ENCODE results near the gene ZGLP1.
A peak's percentile ranks its signal among the peaks of the same experiment; 100 is the strongest.

Gene ZGLP1

DNA sequence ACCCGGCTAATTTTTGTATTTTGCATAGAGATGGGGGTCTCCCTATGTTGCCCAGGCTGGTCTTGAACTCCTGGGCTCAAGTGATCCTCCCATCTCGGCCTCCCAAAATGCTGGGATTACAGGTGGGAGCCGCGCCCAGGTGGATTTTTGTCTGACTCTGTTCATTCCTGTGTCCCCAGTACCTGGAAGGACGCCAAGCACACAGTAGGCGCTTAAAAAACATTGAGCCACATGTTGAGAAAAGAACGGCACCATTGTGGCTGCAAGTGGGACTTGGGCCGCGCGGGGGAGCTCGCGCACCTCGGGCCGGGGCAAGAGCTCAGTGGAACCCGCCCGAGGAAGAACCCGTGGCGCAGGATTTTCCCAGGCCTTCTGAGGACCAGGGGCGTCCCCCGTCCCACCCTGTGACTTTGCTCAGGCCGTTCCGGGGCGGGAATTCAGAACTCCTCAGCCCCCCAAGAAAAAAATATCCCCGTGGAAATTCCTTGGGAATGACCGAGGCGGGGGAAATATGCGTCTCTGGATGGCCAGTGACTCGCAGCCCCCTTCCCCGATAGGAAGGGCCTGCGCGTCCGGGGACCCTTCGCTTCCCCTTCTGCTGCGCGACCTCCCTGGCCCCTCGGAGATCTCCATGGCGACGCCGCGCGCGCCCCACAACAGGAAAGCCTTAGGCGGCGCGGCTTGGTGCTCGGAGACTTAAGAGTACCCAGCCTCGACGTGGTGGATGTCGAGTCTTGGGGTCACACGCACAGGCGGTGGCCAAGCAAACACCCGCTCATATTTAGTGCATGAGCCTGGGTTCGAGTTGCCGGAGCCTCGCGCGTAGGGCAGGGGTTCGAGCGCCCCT is 40.1 kb downstream of the ZGLP1 start:
- no peak for TF ChIP-seq POLR2A (IDR thresholded peaks at IDR 0.05; ENCODE audit: low read depth, low read length)
- FAIRE-seq (no peak), DNase-seq (ENCODE audit: insufficient read length, low spot score) (peak; percentile 67)

DNA sequence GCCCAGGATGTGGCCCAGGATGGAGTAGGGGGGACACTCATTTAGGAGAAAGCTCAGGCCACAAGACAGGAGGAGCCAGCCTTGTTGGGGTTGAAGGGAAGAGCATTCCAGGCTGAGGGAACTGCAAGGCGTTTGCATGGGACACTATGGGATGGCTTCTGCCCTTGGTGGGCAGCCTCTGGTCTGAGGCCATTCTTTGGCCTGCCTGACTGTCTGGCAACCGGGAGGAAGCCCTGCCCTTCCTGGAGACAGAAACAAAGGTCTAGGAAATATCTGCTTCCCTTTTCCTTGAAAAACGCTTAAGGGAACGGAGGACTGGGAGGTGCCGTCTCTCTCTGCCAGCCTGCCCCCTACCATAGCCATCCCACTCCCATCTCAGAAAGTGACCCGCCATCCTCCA is 41.5 kb downstream of the ZGLP1 start:
- no peak for DNase-seq (ENCODE audit: insufficient read length, low spot score)
- no peak for TF ChIP-seq POLR2A (IDR thresholded peaks at IDR 0.05; ENCODE audit: low read depth, low read length)
- FAIRE-seq, result no peak

DNA sequence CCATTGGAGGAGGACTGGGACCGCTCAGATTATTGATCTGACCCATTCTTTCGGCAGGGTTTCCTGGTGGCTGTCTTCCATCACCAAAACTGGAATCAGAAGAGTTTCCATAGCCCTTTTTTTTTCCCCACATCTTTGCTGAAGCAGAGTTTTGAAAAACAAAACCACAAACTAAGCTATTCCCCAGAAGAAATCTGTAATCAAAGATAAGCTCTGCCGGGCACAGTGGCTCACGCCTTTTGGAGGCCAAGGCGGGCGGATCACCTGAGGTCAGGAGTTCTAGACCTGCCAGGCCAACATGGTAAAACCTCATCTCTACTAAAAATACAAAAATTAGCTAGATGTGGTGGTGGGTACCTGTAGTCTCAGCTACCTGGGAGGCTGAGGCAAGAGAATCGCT is 42.9 kb downstream of the ZGLP1 start:
- TF ChIP-seq POLR2A (IDR thresholded peaks at IDR 0.05; ENCODE audit: low read depth, low read length), result no peak
- no peak for DNase-seq (ENCODE audit: insufficient read length, low spot score)
- no peak for FAIRE-seq

DNA sequence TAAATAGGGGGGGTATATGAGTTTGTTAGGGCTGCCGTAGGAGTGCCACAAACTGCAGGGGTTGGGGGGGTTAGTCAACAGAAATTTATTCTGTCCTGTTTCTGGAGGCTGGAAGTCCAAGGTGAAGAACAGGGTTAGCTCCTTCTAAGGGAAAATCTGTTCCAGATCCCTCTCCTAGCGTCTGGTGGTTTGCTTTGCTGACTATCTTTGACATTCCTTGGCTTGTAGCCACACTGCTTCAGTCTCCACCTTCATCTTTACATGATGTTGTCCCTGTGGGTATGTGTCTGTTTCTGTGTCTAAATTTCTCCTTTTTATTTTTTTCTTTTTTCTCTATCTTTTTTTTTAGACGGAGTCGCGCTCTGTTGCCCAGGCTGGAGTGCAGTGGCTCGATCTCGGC is 46.8 kb downstream of the ZGLP1 start:
- no peak for DNase-seq (ENCODE audit: insufficient read length, low spot score)
- TF ChIP-seq POLR2A (IDR thresholded peaks at IDR 0.05; ENCODE audit: low read depth, low read length), result no peak
- FAIRE-seq, result no peak

DNA sequence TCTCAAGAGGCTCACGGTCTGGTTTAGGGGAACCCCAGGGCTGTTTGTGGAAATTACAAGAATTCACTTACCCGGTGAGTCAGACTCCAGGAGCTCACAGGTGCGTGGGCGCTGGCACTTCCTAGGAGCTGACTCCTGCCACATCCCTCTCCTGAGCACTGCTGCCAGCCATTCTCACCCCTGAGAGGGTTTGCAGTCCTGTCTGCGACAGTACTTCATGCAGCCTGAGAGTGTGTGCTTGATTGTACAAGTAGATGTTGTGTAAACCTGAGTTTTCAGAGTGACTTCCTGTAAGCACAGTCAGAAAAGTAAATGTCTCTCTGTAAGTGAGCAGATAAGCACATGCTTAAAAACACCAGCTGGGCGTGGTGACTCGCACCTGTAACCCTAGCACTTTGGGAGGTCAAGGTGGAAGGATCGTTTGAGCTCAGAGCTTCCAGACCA is 49.5 kb downstream of the ZGLP1 start:
- no peak for TF ChIP-seq POLR2A (IDR thresholded peaks at IDR 0.05; ENCODE audit: low read depth, low read length)
- DNase-seq (ENCODE audit: insufficient read length, low spot score) (no peak), FAIRE-seq (no peak)

DNA sequence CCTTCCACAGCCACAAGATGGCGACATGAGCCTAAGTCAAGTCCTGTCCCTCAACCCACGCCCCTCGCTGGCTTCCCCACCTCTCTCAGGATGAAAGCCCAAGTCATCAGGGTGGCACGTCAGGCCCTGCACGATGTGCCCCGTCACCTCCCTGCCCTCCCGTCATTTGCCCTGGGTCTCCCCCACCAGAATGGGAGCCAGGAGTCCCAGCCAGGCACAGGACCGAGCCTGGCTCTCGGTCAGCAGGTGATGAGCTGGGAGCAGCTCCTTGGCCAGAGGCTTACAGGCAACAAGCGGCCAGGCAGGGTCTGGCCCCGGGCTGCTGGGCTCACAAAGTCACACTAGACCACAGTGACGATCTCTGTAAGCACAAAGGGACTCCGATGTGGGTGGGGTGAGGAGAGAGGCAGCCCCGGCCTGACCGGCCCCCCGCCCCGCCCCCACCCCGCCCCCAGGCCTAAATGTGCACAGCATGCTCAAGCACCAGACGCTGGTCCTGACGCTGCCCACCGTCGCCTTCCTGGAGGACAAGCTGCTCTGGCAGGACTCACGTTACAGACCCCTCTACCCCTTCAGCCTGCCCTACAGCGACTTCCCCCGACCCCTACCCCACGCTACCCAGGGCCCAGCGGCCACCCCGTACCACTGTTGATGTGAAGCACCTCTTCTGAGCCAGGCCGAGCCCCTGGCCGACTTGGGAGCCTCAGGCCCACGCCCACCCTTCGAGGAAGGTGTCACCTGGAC is 50.3 kb downstream of the ZGLP1 start:
- DNase-seq (ENCODE audit: insufficient read length, low spot score) (peak; percentile 58), FAIRE-seq (no peak)
- no peak for TF ChIP-seq POLR2A (IDR thresholded peaks at IDR 0.05; ENCODE audit: low read depth, low read length)

DNA sequence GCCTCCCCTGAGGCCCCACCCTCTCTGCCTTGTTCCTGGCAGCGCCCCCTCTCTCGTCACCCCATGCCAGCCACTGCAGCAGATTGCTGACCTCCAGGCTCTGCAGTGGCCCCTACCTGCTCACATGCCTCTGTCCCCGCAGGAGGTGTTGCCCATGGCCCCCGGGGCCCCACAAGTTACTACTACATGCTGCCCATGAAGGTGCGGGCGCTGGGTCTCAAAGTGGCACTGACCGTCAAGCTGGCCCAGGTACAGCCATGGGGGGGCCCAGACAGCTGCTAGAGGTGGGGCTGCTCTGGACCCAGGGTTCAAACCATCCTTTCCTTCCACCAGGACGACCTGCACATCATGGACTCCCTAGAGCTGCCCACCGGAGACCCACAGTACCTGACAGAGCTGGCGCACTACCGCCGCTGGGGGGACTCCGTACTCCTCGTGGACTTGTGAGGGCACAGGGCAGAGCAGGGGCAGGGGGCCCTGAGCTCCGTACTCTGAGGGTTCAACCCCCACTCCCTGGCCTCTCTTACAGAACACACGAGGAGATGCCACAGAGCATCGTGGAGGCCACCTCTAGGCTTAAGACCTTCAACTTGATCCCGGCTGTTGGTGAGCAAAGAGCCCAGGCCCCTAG is 51.4 kb downstream of the ZGLP1 start:
- FAIRE-seq, result no peak
- no peak for TF ChIP-seq POLR2A (IDR thresholded peaks at IDR 0.05; ENCODE audit: low read depth, low read length)
- DNase-seq (ENCODE audit: insufficient read length, low spot score), result no peak

DNA sequence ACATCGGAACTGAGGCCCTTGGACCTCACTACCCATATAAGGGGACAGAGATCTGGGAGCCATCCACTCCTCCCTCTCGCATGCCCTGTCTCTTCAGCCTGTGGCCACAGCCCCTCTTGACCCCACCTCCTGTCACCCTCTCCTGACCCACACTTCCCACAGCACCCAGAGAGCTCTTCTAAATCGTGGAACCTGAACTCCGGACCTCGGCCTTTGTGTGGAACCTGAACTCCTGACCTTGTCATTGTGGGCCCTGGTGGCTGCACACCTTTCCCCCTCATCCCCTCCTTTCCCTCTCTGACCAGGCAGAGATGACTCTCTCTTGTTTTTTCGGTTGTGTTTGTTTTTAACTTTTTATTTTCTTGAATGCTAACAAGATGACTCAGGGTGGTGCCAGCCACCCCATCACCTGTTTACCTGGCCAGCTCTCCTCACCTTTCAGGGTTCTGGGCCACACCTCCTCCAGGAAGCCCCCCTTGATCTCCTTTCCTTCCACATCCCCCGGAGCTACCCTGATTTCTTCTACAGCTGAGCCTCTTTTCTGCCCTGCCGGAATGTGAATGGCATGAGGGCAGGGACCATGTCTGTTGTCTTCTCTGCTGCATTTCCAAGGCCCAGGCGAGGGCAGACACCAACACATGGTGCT is 52.5 kb downstream of the ZGLP1 start:
- FAIRE-seq, result no peak
- no peak for TF ChIP-seq POLR2A (IDR thresholded peaks at IDR 0.05; ENCODE audit: low read depth, low read length)
- no peak for DNase-seq (ENCODE audit: insufficient read length, low spot score)

DNA sequence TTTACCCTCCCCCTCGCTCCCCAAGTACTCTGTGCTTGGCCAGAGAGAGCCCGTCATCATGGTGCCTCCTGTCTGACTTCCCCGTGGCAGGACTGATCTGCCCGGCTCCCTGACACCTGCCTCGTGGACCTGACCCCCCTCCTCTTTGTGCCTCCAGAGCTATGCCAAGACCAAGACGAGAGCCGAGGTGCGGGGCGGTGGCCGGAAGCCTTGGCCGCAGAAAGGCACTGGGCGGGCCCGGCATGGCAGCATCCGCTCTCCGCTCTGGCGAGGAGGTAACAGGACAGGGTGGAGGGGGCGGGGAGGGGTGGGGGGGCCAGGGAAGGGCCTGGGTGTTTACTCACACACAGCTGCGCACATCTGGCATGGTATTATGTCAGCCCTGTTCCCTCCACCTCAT is 53.1 kb downstream of the ZGLP1 start:
- FAIRE-seq, result no peak
- no peak for TF ChIP-seq POLR2A (IDR thresholded peaks at IDR 0.05; ENCODE audit: low read depth, low read length)
- DNase-seq (ENCODE audit: insufficient read length, low spot score), result no peak

DNA sequence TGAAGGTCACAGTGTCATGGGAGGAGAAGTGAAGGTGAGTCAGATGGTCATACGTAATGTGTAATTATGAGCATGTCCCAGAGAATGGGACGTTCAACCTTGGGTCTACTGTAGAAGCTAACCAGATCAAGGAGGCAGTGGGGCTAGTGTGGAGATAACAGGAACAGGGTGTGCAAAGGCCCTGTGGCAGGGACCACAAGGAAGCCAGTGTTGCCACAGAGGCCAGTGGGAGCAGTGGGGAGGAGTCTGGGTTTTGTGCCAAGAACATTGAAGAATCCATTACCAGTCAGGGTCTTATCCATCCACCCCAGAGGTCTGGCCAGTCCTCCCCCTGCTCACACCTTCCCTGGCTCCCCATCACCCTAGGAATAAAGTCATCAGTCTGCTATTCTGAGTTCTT is 54.3 kb downstream of the ZGLP1 start:
- no peak for DNase-seq (ENCODE audit: insufficient read length, low spot score)
- FAIRE-seq, result no peak
- TF ChIP-seq POLR2A (IDR thresholded peaks at IDR 0.05; ENCODE audit: low read depth, low read length), result no peak
